ENCODE data around the gene EHBP1. TPM values are rescaled to one million over a fixed set of nuclear protein-coding genes. Genes with fewer than 3 reads are reported as not detected.

The EHBP1 gene
- total and polyA plus RNA-seq, 11 donors, result 5.2 to 34.2 (median 18.1) TPM

DNA sequence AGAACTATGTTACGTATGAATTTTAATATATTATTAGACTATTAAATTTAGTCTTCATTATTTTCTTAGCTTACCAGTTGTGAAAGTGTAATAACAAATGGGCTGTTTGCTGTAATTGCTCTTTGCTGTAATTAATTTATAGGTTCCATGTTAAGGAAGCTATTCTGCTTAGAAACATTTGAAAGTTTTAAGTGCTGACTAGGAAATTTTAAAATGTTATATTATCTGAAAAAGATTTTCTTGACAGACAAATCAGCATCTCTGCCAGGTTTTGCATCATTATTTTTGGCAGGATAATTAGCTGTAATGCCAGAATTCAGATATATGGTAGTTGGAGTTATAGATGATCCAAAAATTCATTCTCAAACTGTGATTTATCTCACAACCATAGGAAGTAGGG lies 387.3 kb downstream of the EHBP1 start:
- WGBS, 4 donors, result 1 to 6% (median 4%) methylated on average over 1 of the region's 1 CpG
- intact Hi-C loops (cut with DNase I), result no loop called here
- TF ChIP-seq, protein P1, sequence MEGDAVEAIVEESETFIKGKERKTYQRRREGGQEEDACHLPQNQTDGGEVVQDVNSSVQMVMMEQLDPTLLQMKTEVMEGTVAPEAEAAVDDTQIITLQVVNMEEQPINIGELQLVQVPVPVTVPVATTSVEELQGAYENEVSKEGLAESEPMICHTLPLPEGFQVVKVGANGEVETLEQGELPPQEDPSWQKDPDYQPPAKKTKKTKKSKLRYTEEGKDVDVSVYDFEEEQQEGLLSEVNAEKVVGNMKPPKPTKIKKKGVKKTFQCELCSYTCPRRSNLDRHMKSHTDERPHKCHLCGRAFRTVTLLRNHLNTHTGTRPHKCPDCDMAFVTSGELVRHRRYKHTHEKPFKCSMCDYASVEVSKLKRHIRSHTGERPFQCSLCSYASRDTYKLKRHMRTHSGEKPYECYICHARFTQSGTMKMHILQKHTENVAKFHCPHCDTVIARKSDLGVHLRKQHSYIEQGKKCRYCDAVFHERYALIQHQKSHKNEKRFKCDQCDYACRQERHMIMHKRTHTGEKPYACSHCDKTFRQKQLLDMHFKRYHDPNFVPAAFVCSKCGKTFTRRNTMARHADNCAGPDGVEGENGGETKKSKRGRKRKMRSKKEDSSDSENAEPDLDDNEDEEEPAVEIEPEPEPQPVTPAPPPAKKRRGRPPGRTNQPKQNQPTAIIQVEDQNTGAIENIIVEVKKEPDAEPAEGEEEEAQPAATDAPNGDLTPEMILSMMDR (IDR thresholded peaks at IDR 0.05), result no peak
- TF ChIP-seq POLR2A (IDR thresholded peaks at IDR 0.05), result no peak
- Histone ChIP-seq H3K27ac (no peak overlapping the region), H3K4me1 (no peaks in the 10 kb centered on the region), H3K36me3 (no peaks in the 10 kb centered on the region), H3K9me3 (peaks cover 0 to 2% (median 0%) of the 10 kb centered on the region in 12 donors), H3K4me3 (no peak overlapping the region), H3K27me3 (no peaks in the 10 kb centered on the region)
- ATAC-seq, result no peak
- DNase-seq, result no peak

DNA sequence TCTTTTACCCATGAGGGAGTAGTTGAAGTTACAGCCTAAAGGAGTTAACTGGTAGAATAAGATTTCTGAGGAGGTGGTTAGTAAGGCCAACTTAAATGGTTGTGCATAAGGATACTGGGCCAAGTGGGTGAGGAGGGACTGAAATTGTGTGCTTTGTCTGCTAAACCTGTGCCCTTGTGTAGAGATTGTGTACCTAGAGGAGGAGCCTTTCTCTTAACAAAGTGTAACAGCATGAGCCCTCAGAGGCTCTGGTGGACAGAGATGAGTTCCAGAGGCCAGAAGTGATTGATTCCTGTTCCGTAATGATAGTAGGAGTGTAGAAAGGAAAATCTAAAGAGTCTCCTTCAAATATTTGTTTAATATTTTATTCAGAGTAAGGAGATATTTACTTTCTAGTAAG lies 388.0 kb downstream of the EHBP1 start:
- intact Hi-C loops (cut with DNase I), result no loop called here
- TF ChIP-seq, protein P1 (IDR thresholded peaks at IDR 0.05), result no peak
- no peak for TF ChIP-seq POLR2A (IDR thresholded peaks at IDR 0.05)

More for the DNA sequence above, 388.0 kb downstream of the EHBP1 start:
- Histone ChIP-seq H3K36me3 (no peaks in the 10 kb centered on the region), H3K4me1 (no peaks in the 10 kb centered on the region), H3K27me3 (no peaks in the 10 kb centered on the region), H3K9me3 (peaks cover 0 to 2% (median 0%) of the 10 kb centered on the region in 12 donors), H3K27ac (no peak overlapping the region), H3K4me3 (no peak overlapping the region)
- DNase-seq, result no peak
- WGBS, 4 donors, result 72 to 78% (median 75%) methylated on average over 1 of the region's 1 CpG
- ATAC-seq, result no peak

Other genes starting within 250 kb of the EHBP1 start
- gene TMEM17, start 199.5 kb upstream of the EHBP1 start, total RNA-seq, result 1 to 10 TPM; 1.2 to 2.3 (median 1.6) TPM
- 1 to 10 TPM in 1 of 2 donors, under 1 TPM in 1; 0.80 to 1.1 TPM for gene TMEM17, start 199.5 kb upstream of the EHBP1 start, polyA plus RNA-seq